ENCODE measurements around the gene ADCY1.

ADCY1 gene

GRCh38 chr7:45681596-45682357 is 107.6 kb downstream of the ADCY1 start:
- no peak for DNase-seq

DNA sequence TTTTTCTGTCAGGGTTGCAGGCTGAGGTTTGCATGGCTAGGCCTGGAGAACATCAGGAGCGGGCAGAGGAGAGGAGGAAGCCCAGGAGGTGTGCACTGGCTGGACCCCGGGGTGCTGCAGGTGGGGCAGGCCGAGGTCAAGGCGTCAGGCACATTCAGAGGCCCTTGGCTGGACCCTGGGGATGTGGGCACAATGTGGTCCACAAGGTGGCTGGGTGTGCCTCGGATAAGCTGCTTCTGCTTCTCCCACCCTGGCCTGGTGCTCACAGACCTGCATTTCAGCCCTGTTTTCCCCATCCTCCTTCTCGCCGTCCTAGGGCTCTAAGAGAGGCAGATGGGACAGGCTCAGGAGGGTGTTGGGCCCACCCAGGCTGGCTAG is 108.2 kb downstream of the ADCY1 start:
- no peak for DNase-seq

DNA sequence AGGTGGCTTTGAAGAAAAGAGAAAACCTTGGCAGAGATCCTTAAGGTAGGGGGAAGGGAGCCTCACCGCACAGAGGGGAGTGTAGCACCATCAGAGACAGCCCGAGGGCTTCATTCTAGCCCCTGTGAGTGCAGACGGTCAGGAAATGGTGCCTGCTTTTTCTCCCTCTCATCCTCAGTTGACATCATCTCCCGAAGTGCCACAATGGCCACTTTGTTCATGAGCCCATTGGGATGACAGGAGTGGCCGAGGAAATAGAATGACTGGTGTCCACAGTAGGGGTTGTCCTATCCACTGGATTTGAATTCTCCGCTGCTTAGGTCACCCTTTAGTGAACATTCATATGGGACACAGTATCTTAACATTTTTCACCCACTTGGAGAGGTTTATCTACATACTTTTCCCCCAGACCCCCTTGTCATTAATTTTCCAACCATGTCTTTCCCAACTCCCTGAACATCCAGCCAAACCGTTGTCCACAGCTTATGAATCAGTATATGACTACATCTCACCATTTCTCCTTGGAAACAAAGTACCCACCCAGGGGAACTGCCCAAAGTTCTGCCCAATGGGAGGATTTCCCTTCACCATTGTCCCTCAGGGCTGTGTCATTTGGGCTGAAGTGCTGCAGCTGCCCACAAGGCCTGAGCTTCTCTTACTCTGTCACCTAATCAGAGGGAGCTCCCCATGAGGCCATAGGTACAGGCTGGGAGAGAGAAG is 108.8 kb downstream of the ADCY1 start:
- DNase-seq: no peak

DNA sequence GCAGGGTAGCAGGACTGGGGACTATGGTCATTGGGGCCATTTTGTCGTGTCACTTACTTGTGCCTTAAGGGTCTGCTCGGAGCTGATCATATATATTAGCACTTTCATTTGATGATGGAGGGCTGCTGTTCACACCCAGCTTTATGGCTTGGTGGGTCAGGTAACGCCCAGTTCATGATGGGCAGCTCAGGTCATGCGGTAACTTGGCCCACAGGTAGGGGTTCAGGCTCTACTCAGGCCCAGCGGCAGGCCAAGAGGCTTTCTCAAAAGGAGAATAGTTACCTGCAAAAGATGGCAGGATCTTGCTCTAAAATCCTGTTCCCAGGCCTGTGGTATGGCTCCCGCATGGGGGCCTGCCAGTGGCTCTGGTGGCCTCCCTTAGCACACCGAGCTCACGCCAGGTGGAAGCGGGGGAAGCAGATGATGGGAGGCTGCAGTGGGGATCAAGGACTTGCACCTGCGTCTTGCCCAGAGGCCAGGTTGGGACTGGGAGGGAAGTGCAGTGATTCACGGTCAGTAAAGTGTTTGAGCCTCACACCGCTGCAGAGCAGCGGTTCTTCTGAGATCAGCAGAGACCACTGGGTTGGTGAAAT is 109.5 kb downstream of the ADCY1 start:
- no peak for DNase-seq

DNA sequence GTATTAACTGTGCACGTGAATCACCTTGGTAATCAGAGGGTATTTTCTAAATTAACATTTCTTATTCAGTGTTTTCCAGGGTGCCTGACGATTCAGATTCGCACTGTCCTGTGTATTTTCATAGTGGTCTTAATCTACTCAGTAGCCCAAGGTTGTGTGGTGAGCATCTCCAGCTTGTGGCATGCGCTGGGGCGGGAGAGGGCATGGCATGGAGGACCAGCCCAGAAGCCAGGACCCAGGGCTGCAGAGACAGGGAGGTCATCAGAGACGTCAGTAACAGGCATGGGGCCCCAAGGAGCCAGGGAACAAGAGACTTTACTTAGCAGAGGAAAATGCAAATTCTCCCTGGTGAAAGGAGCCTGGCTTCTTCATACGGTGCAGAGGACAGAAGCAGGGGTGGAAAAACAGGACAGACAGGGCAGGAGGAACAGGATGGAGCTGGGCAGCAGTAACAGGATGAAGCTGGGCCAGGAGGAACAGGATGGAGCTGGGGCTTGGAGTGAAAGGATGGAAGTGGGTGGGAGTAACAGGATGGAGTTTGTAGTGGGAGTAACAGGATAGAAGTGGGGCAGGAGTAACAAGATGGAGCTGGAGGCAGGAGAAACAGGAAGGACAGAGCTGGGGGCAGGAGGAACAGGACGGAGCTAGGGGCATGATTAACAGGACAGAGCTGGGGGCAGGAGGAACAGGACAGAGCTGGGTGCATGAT is 110.9 kb downstream of the ADCY1 start:
- DNase-seq: no peak

DNA sequence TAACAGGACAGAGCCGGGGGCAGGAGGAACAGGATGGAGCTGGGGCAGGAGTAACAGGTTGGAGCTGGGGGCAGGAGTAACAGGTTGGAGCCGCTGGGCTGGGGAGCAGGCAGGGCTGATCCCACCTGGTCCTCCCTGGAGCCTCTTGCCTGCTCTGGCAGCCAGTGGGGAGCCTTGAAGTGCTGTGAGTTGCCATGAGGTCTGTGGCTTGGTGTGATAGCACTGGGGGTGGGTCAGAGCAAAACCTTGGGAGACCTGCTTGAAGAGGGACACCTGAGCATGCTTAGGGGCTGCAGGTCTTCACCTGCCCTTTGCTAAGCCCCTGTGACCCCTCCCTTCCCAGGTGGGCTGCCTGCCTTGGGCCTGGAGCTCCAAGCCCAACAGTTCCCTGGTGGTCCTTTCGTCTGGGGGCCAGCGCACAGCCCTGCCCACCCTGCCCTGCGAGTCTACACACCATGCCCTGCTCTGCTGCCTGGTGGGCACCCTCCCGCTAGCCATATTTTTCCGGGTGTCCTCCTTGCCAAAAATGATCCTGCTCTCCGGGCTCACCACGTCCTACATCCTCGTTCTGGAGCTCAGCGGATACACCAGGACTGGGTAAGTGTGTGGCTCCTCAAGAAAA is 111.6 kb downstream of the ADCY1 start:
- DNase-seq: no peak

DNA sequence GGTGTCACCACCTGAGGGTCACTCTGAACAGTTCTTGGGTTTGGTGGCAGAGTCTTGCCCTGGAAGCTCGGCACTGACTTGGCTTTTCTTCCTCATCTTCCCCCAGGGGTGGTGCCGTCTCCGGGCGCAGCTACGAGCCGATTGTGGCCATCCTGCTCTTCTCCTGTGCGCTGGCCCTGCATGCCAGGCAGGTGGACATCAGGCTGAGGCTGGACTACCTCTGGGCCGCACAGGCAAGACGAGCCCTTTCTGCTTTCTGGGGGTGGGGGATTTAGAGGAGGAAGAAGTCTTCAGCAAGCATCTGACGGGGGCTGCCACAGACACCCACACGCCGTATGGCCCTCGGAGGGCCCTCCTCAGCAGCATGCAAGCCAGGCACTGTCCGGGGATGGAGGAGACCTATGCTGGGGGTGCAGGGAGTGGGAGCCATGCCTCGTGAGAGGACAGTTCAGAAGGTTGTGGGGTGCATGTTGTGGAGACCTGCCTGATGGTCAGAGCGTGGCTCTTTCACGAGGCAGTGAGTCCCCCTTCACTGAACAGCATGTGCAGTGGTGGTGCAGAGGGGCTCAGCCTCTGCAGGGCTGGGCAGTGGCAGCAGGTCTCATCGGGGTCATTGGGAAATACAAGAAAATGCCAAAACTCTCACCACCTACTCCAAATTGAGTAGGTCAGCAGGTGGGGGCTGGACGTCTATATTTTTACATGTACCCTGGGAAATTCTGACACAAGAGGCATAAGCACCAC is 112.4 kb downstream of the ADCY1 start:
- no peak for DNase-seq

DNA sequence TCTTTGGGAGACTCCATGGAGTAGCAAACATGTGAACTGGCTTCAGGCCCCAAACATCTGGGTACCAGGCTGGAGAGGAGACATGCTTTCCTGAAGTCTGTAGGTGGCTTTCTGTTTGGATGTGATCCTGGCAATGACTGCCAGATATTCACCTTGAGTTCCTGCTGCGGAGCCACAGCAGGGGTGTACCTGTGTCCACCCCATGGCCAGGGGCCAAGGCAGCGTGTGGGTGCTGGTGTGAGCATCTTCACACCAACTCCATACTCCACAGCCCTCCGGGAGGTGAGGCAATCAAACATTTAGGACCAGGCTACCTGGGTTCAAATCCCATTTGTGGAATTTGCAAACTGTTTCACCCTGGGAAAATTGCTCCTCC is 113.0 kb downstream of the ADCY1 start:
- no peak for DNase-seq

- DNase-seq: no peak
Observed at GRCh38 chr7:45687721-45688120, 113.6 kb downstream of the ADCY1 start.

- no peak for DNase-seq
Observed at GRCh38 chr7:45688382-45688781, 114.2 kb downstream of the ADCY1 start.

DNA sequence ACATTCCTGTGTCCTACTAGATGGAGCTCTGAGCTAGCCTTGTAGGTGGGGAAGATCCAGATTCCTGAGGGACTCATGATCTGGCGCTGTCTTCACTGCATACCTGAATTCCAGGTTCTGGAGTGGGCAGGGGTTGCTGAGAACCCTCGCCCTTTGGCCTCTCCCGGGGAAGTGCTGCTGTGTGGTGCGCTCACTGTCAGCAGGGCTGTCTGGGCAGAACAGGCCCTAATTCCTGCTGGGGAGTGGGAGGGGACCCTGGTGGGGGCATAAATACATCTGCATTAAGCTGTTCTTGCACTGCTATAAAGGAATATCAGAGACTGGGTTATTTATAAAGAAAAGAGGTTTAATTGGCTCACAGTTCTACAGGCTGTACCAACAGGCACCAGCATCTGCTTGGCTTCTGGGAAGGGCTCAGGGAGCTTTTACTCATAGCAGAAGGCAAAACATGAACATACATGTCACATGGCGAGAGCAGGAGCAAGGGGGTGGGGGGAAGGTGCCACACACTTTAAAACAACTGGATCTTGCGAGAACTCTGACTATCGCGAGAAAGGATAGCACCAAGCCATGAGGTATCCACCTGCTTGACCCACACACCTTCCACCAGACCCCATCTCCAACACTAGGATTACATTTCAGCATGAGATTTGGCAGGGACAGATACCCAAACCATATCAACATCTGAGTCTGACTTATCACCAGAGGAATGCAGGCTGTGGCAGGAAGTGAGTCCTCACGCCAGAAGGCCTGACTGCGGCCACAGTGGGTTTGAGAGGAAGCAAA is 115.0 kb downstream of the ADCY1 start:
- DNase-seq: no peak

DNA sequence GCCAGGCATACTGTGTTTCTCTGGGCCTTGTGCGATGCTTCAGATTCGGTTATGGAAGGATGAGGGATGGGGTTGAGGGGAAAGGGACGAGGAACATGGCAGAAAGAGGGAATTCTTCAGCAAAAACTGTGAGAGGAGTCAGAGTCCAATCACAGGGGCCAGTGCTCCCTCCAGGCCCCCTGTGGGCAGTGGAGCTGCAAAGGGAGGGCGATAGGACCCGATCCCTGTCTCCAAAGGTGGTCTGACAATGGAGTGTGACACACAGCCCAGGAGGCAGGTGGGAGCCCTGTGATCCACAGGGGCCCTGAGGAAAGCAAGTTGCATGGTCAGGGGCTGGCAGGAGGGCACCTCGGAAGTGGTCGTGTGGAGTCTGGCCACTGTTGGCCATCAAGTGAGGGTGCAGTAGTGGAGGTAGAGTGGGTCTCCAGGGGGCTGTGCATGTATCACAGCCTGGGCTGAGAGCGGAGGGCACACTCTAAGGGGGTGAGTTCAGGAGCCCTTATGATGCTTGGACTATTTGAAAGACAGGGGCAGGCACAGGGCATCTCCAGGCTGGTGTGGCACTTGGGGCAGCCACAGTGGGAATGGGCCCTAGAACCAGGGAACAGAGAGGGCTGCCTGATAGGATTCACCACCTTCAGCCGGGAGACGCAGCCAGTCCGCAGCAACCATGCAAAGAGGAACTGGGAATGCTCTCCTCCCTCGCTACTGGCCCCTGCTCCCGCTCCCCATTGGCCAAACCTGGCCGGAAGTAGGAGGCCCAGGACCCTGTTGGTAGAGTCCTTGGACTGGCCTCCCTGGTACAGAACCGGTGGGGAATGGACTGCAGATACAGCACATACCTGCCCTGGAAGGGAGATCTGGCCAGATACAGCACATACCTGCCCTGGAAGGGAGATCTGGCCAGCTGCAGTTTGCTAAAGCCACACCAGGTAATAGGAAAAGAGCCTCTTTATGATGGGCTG is 115.9 kb downstream of the ADCY1 start:
- DNase-seq: no peak

DNA sequence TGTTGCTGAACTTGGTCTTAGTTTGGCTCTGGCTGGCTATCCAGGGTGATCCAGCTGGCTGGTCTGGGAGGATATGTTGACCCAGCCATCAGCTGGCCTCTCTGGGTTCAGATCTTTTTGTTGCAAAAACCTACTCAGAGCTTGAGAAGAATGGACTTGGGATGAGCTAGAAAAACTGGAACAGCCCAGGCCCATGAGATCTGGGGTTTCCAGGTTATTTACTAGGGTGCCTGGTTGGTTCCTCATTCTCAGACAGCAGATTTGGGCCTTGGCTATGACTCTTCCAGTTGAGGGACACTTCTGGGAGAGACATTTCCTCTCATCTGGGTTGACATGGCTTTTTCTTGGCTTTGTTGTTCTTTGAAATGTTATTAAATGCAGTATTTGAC is 116.6 kb downstream of the ADCY1 start:
- no peak for DNase-seq

DNA sequence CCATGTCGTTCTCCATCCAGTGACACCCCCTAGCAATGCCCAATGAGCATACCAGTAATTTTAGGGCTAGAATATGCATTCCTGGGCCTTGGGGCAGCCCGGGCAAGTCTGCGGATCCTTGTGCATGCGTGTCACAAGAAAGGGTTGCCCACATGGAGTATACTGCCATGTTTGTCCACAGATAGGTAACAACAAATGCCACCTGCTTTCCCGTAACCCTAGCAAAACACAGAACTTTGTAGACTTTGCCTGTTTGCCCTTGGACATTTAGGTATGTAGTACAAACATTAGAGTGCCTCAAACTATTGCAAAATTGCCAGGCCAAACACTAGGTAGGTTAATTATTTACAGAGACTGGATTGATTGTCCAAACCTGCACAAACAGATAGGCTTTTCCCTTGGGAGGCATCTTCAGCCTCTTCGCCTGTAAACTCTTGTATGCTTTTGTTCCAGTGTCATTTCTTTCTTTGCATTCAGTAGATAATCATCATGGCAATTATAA is 117.0 kb downstream of the ADCY1 start:
- DNase-seq: no peak

DNA sequence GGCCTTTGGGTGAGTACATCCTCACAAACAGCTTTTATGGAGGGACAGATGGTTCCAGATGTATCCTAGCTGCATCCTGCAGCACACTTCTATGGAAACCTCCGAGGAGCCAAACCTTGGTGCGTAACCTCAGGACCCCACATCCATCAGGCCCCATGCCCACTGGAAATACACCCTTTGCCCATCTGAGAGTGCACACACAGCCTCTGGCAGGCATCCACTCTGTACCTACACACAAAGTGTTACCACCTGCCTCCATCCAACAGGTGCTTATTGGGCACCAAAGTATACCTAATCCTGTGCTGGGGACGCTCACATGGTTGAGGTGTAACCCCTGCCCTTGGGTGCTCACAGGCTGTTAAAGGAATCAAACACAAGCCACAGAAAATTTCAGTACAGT is 117.9 kb downstream of the ADCY1 start:
- no peak for DNase-seq

- DNase-seq: no peak
Observed at GRCh38 chr7:45695249-45695995, 121.3 kb downstream of the ADCY1 start.

- no peak for DNase-seq
Observed at GRCh38 chr7:45696476-45696875, 122.3 kb downstream of the ADCY1 start.

DNA sequence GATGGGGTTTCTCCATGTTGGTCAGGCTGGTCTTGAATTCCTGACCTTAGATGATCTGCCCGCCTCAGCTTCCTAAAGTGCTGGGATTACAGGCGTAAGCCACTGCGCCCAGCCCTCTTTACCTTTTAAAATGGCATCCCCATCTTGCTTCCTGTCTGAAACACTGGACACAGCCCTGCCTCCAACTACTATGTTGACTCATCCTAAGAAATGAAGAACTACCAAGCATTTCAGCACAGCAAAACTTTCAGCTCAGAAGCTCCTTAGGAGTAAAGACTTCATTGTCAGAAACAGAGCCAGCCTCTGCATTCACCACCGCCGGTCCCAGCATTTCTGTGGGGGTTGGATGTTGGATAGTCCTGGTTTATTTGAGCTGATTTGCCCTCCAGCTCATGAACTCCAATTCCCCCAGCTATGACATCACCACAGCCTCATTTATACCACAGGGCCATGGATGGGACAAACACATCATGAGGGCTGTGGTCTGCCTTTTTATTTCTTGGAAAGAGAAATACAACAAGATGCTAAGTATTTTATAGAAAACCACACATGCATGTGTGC is 123.5 kb downstream of the ADCY1 start:
- DNase-seq: no peak
